AG20443 (cell line): ENCODE results near the gene RAB11A.
A peak's percentile ranks its signal among the peaks of the same experiment; 100 is the strongest.

Experiments used
- DNase-seq: peaks from one replicate; pipeline ENCODE4 v3.0.0; 2012; ENCODE audit warnings: low spot score, mixed read lengths

The RAB11A gene

GRCh38 chr15:65887565-65887964 is 18.3 kb downstream of the RAB11A start:
- no peak for DNase-seq

DNA sequence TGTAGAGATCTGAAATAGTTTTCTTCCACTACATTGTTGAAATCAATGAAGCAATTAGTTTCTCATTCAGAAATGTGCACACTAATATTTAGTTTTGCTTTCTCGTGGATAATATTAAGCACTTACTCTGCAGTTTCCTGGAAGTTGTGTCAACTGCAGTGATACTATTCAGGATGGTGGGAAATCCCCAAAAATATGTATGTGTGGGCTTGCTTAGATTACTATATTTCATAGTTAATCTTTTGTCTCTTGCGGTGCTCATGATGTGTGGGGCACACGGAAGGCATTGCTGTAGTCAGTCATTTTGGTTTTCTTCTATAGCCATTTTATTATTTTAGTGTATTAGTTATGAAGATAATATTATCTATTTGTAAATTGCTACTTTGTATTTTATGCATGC is 19.7 kb downstream of the RAB11A start:
- DNase-seq = no peak

DNA sequence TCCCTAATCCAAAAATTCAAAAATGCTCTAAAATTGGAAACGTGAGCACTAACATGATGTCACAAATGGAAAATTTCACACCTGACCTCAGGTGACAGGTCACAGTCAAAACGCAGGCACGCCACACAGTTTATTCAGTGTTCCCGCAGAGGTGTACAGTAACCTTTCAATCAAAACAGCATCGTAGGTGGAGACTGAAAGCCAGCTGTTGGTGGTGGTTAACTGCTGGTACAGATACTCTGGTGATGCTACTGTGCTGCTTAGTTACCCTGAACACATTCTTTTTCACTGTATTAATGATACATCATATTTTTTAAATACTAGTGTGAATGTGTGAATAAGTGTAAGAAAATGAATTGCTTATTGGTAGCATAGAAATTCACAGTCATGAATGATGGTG is 23.8 kb downstream of the RAB11A start:
- no peak for DNase-seq

- DNase-seq = no peak
Observed at GRCh38 chr15:65896236-65896635, 26.9 kb downstream of the RAB11A start.

DNA sequence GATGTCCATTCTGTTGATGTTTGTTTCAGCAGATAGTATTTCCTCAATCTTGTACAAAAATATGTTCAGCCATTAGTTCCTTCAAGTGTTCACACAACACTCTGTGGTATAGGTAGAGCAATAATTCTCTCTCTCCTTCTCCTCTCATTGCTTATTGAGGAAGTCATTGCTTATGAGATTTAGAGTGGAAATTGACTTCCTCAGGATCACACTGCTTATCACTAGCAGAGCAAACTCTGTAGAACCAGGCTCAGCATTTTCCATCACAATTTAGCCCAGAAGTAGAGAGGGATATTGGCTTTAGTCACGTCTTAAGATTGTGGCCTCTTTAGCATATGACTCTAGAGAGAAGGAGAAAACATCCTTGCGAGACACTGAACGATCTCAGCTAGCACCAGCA is 31.2 kb downstream of the RAB11A start:
- no peak for DNase-seq

DNA sequence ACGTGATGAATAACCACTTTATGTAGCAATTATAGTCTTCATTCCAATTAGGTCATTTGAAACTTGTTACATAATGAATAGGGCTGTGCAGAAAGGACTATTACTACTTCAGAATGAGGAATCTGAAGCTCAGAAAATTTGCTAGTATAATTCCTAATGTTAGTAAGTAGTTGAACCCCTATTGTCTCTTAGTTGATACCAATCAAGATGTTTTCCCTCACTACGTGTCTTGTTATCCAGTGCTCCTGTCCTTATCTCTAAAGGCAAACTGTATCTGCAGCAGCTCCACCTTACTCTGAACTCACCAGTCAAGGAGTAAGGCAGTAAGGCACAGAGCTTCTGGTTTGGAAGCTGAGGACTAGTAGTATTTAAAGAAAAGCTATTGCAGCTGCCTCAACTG is 32.0 kb downstream of the RAB11A start:
- no peak for DNase-seq

DNA sequence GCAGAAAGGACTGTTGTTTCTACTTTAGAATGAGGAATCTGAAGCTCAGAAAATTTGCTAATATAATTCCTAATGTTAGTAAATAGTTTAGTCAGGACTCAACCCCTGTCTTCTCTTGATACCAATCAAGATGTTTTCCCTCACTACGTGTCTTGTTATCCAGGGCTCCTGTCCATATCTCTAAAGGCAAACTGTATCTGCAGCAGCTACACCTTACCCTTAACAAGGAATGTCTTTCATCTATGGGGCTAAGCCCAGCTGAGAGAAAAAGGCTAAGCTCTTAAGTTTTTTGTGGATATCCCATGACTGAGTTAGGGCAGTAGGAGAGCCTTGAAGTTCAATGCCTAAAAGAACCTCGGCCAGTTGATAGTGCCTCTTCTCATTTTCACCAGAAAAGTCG is 32.5 kb downstream of the RAB11A start:
- no peak for DNase-seq

DNA sequence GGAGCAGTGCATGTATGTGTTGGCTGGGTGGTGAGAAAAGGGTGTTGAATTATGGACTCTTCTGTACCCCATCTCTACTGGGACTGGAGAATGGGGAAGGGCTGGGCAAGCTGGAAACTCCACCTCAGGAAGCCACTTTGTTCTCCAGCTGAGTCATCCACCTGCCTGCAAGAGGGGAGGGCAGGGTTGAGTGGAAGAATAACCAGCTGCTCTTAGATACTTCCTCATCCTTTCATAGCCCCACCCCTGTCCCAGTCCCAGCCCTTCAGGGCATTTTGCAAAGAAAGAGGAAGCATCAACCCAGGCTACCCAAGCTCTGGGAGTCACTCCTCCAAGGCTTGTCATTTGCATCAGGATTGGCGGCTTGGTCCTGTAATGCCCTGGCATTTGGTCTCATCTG is 33.1 kb downstream of the RAB11A start:
- DNase-seq = peak; percentile 14

DNA sequence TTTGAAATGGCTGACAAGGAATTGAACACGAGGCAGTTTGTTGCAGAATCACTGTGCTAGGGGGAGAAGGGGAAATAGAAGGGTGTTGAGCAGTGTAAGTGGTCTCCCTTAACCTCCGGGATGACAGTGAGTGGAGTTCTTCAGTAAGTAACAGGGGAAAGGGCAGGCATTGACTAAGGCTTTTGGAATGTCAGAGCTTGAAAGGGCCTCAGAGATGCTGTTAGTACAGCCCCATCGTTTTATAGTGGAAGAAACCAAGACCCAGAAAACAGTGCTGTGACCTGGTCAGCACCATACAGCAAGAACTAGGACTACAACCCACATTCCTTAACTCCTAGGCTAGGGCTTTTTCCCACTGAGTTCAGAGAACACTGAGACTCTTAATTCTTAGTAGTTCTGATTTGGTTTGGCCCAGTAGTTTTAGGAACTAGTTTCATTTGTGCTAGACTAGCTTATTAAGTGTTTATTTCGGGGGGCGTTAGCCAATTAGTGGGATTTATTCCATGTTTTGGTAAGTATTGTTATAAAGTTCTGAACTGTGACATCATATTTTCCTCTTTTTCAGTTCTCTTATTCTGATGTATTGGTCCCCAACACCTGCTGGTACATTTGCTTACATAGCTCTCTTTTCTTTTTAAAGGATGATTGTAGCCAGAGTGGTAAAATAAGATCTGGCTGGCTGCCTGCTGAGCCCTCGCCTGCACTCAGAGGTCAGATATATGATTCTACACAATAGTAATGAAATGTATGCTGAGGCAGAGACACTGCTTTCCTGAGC is 34.2 kb downstream of the RAB11A start:
- no peak for DNase-seq

DNA sequence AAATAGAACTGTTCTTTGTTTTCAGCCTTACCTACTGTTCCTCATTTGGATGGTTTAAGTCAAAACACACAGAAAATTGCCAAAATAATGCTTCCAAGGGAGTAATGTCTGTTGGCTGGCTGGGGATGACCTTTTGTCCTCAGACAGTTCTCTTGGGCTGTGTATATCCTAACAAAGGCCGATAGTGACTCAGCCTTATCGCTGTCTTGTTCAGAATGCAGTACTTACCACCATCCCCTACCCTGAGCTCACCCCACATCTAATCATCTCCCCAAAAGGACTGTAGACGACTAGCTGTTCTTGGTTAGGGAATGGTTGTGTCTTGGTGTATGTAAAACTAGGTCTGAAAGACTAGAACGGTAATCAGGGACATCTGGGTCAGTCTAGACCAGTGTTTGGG is 35.0 kb downstream of the RAB11A start:
- DNase-seq = no peak

GRCh38 chr15:65906396-65906795 is 37.1 kb downstream of the RAB11A start:
- peak; percentile 5 for DNase-seq

DNA sequence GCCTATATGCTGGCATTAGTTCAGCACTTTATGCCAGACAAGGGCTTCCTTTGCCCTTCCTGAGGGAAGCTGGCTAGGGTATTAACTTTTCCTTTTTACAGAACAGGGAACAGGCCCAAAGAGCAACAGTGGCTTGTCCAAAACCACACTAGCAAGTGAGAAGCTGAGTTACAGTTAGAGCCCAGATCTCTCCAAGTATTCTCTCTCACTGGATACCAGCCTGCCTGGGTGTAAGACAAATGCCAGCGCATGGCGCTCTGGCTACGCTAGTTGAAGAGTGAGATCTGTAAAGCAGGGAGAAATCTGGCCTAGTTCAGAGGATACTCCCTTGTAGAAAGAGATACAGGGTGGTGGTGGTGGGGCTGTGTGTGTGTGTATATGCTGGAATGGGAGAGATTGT is 38.4 kb downstream of the RAB11A start:
- peak; percentile 1 for DNase-seq

- peak; percentile 1 for DNase-seq
Observed at GRCh38 chr15:65908876-65909275, 39.6 kb downstream of the RAB11A start.

DNA sequence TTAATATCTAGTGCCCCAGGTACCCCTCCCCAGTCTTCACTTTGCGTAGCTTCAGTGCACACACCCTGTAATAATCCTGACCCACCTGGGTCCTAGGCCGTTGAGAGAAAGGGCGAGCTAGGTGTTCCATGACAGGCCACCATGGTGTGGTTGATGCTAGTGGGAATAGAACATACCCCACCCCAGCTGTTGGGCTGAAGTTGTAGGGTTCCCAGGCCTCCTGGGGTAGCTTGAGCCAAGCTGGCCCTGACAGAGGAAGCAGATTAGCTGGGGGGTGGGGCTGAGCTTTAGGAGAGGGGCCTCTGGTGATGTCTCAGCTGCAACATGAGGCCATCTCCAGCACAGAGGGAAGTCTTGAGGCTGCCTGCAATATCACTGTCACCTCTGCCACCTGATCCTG is 40.5 kb downstream of the RAB11A start:
- no peak for DNase-seq

DNA sequence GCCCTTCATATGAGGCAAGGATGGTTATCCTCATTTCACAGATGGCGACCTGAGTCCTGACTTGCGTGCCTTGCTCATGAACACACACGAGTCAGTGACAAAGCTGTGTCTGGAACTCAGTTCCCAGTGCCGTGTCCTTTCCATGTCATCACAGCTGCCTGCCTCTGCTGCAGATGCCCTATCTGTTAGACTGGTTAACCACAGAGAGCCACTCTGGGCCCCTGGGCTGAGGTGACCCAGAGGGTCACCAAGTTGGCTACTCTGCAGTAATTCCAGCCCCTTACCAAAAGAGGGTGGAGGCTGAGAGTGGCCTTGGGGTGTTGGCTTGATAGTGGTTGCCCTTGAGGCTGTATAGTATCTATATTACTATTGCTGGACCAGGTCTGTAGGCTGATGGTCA is 41.0 kb downstream of the RAB11A start:
- no peak for DNase-seq

- no peak for DNase-seq
Observed at GRCh38 chr15:65912235-65912634, 42.9 kb downstream of the RAB11A start.

DNA sequence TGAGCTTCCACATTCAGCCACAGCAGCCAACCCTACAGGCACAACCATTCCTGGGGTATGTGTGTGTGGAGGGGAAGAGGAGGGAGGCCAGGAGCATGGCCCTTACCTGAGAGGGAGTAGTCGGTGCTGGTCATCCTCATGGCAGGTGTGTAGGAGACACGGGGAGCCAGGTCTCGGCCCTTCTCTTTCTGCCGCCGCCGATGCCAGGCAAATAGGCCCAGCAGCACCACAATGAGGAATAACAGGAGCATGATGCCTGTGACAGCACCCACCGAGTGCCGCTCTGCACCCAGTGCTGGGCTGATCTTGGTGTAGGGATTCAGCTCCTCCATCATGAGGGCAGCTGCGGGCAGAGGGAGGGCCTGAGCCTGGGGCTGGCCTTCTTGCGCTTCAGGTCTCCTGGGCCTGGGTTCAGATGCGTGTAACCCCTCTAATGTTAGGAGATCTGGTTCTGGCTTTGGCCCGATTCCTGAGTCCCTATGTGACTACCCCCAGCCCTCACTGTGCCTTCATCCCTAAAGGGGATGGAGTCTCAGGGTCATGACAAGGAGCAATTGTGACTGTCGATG is 44.4 kb downstream of the RAB11A start:
- no peak for DNase-seq

- no peak for DNase-seq
Observed at GRCh38 chr15:65914386-65914785, 45.1 kb downstream of the RAB11A start.

DNA sequence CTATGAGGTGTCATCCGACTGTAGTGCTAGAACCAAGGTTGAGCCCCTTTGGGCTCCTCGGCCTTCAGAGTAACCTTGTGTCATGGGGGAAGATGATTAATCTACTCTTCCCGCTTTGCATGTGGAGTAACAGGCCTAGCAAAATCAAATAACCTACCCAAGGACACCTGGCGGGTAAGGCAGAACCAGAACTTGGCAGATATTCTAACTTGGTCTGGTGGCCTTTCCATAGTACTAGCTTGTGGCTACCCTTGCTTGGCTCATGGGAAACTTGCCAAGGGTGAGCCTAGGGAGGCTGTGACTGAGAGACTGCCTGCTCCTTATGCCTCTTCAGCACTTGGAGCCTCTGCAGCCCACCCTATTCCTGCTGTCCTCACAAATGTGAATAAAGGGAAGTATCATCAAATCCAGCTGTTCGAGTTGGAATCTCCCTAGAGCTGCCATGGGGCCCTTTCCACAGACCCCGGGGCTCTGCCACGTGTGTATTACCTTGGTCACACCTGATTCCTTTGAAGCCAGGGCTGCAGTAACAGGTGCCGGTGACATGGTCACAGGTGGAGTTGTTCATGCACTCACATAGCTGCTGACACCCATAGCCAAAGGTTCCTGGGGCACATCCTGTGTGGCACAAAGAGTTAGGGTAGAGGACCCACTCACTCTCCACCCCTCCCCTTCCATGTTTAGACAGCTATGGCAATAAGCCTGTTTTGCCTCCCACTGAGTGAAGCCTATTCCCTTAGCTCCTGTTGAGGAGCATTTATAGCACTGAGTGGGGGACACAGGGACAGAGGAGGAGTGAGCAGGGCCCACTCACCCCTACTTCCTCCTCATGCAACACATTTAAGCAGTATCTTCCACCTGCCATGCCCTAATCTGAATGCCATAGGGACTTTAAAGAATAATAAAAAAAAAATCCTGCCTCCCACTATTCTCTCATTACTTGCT is 46.0 kb downstream of the RAB11A start:
- DNase-seq = no peak

DNA sequence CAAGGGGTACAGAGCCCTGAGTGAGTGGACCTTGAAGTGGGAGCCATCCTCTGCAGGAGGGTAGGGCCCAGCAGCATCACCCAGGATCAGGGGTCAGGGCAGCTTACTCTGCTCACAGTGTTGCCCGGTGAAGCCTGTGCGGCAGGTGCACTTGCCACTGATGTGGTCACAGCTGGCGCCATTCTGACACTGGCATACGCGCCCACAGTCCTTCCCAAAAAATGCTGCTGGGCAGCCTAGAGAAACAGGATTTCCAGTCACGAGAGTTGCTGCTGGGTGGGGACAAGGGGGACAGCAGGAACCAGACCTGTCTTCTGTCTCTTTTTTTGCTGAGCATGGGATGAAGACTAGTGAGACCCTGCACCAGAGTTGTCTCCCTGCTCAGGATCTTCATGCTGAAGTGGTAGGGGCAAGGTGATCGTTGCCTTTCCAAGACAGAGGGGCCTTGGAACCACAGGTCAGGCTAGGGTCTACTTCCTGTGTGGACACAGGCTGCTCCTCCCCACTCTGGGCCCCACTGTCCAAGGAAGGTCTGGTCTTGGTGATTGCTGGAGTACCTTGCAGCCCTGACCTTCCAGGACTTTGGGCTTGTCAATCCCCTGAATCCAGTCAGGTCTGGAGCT is 46.9 kb downstream of the RAB11A start:
- no peak for DNase-seq

DNA sequence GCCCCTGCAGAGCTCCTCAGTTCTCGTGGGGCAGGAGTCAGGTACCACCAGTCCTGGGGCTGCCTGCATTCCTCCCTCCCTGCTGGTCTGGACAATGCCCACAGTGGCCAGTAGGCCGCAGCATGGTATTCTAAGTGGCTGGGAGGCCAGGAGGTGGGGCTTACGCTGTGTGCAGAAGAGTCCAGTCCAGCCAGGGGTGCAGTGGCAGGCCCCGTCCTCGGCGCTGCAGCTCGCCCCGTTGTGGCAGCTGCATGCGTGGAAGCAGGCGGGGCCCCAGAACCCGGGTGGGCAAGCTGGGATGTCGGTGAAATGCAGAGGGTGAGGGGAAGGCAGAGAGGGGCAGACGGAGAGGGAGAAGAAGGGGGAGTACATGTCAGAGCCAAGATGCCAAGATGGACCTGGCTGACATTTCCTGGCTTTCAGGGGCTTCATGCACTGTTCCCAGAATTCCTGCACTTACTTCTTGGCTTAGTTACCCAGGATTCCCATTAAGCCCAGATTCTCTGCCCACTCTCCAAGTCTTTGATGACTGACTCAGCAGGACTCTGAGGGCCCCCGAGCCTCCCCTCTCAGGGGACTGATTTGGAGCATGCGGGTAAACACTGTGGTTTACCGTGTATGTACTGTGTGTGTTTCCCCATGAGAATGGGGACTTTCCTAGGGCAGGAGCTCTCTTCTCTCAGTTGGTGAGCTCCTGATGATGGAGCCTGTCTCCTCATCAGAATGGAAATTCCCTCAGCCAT is 47.5 kb downstream of the RAB11A start:
- peak; percentile 93 for DNase-seq

- no peak for DNase-seq
Observed at GRCh38 chr15:65917407-65917756, 48.1 kb downstream of the RAB11A start.
